H9 (cell line): ENCODE measurements around the gene NENF. TPM values are rescaled to one million over a fixed set of nuclear protein-coding genes. Genes with fewer than 3 reads are reported as not detected.

ENCODE experiments used
- DNase-seq: peaks from one replicate; pipeline ENCODE4 v3.0.0-alpha.2; 2017
- H2AFZ ChIP-seq: one replicate; pipeline ENCODE4 v1.6.1; 2013; ENCODE audit warnings: mild to moderate bottlenecking, low read length, control low read depth, moderate library complexity
- H2AK5ac ChIP-seq: 2 replicates; pipeline ENCODE4 v1.6.1; 2013; ENCODE audit warnings: low read length, control low read depth, mixed read lengths; ENCODE audit not compliant: insufficient read length
- H2BK120ac ChIP-seq: one replicate; pipeline ENCODE4 v1.6.1; 2013; ENCODE audit warnings: low read depth, mild to moderate bottlenecking, low read length, control low read depth, inconsistent platforms; ENCODE audit not compliant: poor library complexity, severe bottlenecking
- H2BK12ac ChIP-seq: 2 replicates; pipeline ENCODE4 v1.6.1; 2013; ENCODE audit warnings: low read length, control low read depth, mixed read lengths, low read depth; ENCODE audit not compliant: insufficient read length
- H2BK15ac ChIP-seq: 2 replicates; pipeline ENCODE4 v1.6.1; 2013; ENCODE audit warnings: low read depth, low read length, control low read depth
- H2BK20ac ChIP-seq: one replicate; pipeline ENCODE4 v1.6.1; 2013; ENCODE audit warnings: low read depth, mild to moderate bottlenecking, low read length, control low read depth, inconsistent platforms; ENCODE audit not compliant: poor library complexity, severe bottlenecking
- H2BK5ac ChIP-seq: 2 replicates; pipeline ENCODE4 v1.6.1; 2013; ENCODE audit warnings: low read length, control low read depth, mixed read lengths; ENCODE audit not compliant: insufficient read length
- H3K14ac ChIP-seq: 2 replicates; pipeline ENCODE4 v1.6.1; 2013; ENCODE audit warnings: low read length, control low read depth; ENCODE audit not compliant: insufficient read depth
- H3K18ac ChIP-seq: 2 replicates; pipeline ENCODE4 v1.6.1; 2013; ENCODE audit warnings: low read depth, mild to moderate bottlenecking, mixed read lengths, low read length, control low read depth; ENCODE audit not compliant: insufficient read length
- H3K23ac ChIP-seq: 2 replicates; pipeline ENCODE4 v1.6.1; 2013; ENCODE audit warnings: low read length, control low read depth, mixed read lengths, low read depth; ENCODE audit not compliant: insufficient read length
- H3K23me2 ChIP-seq: 2 replicates; pipeline ENCODE4 v1.6.1; 2013; ENCODE audit warnings: low read depth, mild to moderate bottlenecking, mixed read lengths, low read length, control low read depth; ENCODE audit not compliant: insufficient read length, poor library complexity, severe bottlenecking
- H3K27ac ChIP-seq: 2 replicates; pipeline ENCODE4 v1.5.1; 2013; ENCODE audit warnings: low read length, control low read depth, mixed read lengths, low read depth; ENCODE audit not compliant: insufficient read length
- H3K27me3 ChIP-seq: 2 replicates; pipeline ENCODE4 v1.6.1; 2013; ENCODE audit warnings: low read length, control low read depth, inconsistent platforms; ENCODE audit not compliant: insufficient read depth
- H3K4ac ChIP-seq: 2 replicates; pipeline ENCODE4 v1.6.1; 2013; ENCODE audit warnings: low read depth, mild to moderate bottlenecking, control low read depth, inconsistent platforms, low read length, moderate library complexity
- H3K4me1 ChIP-seq: 2 replicates; pipeline ENCODE4 v1.6.1; 2013; ENCODE audit warnings: low read length, control low read depth, inconsistent platforms; ENCODE audit not compliant: insufficient read depth
- H3K4me2 ChIP-seq: 2 replicates; pipeline ENCODE4 v1.6.1; 2013; ENCODE audit warnings: low read length, control low read depth, mixed read lengths; ENCODE audit not compliant: insufficient read length, insufficient read depth
- H3K56ac ChIP-seq: 2 replicates; pipeline ENCODE4 v1.6.1; 2013; ENCODE audit warnings: low read depth, mild to moderate bottlenecking, mixed read lengths, low read length, control low read depth; ENCODE audit not compliant: insufficient read length
- H3K79me1 ChIP-seq: 2 replicates; pipeline ENCODE4 v1.6.1; 2013; ENCODE audit warnings: low read depth, mild to moderate bottlenecking, moderate library complexity, low read length, control low read depth, inconsistent platforms; ENCODE audit not compliant: insufficient read depth, poor library complexity, severe bottlenecking
- H3K79me2 ChIP-seq: 2 replicates; pipeline ENCODE4 v1.6.1; 2013; ENCODE audit warnings: low read length, control low read depth, inconsistent platforms; ENCODE audit not compliant: insufficient read depth
- H3K9ac ChIP-seq: 2 replicates; pipeline ENCODE4 v1.6.1; 2013; ENCODE audit warnings: low read length, control low read depth, mixed read lengths; ENCODE audit not compliant: insufficient read length; ENCODE audit errors: extremely low read depth
- H3K9me3 ChIP-seq: one replicate; pipeline ENCODE4 v1.6.1; 2013; ENCODE audit warnings: low read depth, low read length, inconsistent platforms; ENCODE audit not compliant: control insufficient read depth
- H3T11ph ChIP-seq: one replicate; pipeline ENCODE4 v1.6.1; 2013; ENCODE audit warnings: mild to moderate bottlenecking, low read length, control low read depth, inconsistent platforms
- H4K20me1 ChIP-seq: one replicate; pipeline ENCODE4 v1.6.1; 2013; ENCODE audit not compliant: control insufficient read depth, insufficient read length, insufficient read depth
- H4K5ac ChIP-seq: 2 replicates; pipeline ENCODE4 v1.6.1; 2013; ENCODE audit warnings: low read depth, mild to moderate bottlenecking, mixed read lengths, low read length, control low read depth; ENCODE audit not compliant: insufficient read length
- H4K8ac ChIP-seq: replicated peaks from 2 replicates; pipeline ENCODE4 v1.6.1; 2013; ENCODE audit warnings: low read length, control low read depth, mixed read lengths, low read depth; ENCODE audit not compliant: insufficient read length
- H4K91ac ChIP-seq: 2 replicates; pipeline ENCODE4 v1.6.1; 2013; ENCODE audit warnings: low read depth, mild to moderate bottlenecking, moderate library complexity, mixed read lengths, low read length, control low read depth; ENCODE audit not compliant: insufficient read length
- H3K27ac Mint-ChIP-seq, 3 experiments: 2 replicates in 2 of 3; 3 replicates in 1 of 3; pipeline ENCODE4 v1.8.0; 2020 to 2021; ENCODE audit warnings: mixed read lengths in 3 of 3, mild to moderate bottlenecking in 1 of 3, moderate library complexity in 1 of 3
- H3K27me3 Mint-ChIP-seq: 2 replicates; pipeline ENCODE4 v1.8.0; 2021; ENCODE audit warnings: low read depth, mild to moderate bottlenecking, moderate library complexity, mixed read lengths
- H3K36me3 Mint-ChIP-seq, 3 experiments: 2 replicates in 2 of 3; 3 replicates in 1 of 3; pipeline ENCODE4 v1.8.0; 2020 to 2021; ENCODE audit warnings: low read depth in 3 of 3, mixed read lengths in 3 of 3; ENCODE audit not compliant: insufficient read depth in 1 of 3
- H3K4me1 Mint-ChIP-seq, 2 experiments: 2 replicates each; pipeline ENCODE4 v1.8.0; 2020; ENCODE audit warnings: mixed read lengths in 2 of 2
- H3K4me3 Mint-ChIP-seq, 2 experiments: 2 replicates in 1 of 2; 3 replicates in 1 of 2; pipeline ENCODE4 v1.8.0; 2020 to 2021; ENCODE audit warnings: mild to moderate bottlenecking in 2 of 2, mixed read lengths in 2 of 2, moderate library complexity in 1 of 2
- H3K9me3 Mint-ChIP-seq, 2 experiments: 2 replicates in 1 of 2; 3 replicates in 1 of 2; pipeline ENCODE4 v1.8.0; 2020; ENCODE audit warnings: mild to moderate bottlenecking in 2 of 2, mixed read lengths in 2 of 2, moderate library complexity in 1 of 2
- CTCF ChIP-seq: fragments of 200-600 bp; sonication (generic); conservative IDR thresholded peaks from 3 replicates; pipeline ENCODE4 v1.8.0; 2021; ENCODE audit warnings: antibody characterized with exemption, mild to moderate bottlenecking
- WGBS: extraction: QIAGEN DNeasy Blood & Tissue Kit; methylation state at CpG from one replicate; pipeline ENCODE4 v1.1.7; 2013; ENCODE audit warnings: missing lambda C conversion rate, low lambda C conversion rate, mixed read lengths; ENCODE audit not compliant: insufficient read length; ENCODE audit errors: extremely low coverage; 5-methylcytosine and 5-hydroxymethylcytosine counted together
- total RNA-seq: library from RNA; stranded (reverse); gene quantifications from 2 replicates; pipeline ENCODE4 v1.2.1, GENCODE V29; 2021

NENF gene
- total RNA-seq, 1 experiment from 2014 or later, result 28.3 TPM

DNA sequence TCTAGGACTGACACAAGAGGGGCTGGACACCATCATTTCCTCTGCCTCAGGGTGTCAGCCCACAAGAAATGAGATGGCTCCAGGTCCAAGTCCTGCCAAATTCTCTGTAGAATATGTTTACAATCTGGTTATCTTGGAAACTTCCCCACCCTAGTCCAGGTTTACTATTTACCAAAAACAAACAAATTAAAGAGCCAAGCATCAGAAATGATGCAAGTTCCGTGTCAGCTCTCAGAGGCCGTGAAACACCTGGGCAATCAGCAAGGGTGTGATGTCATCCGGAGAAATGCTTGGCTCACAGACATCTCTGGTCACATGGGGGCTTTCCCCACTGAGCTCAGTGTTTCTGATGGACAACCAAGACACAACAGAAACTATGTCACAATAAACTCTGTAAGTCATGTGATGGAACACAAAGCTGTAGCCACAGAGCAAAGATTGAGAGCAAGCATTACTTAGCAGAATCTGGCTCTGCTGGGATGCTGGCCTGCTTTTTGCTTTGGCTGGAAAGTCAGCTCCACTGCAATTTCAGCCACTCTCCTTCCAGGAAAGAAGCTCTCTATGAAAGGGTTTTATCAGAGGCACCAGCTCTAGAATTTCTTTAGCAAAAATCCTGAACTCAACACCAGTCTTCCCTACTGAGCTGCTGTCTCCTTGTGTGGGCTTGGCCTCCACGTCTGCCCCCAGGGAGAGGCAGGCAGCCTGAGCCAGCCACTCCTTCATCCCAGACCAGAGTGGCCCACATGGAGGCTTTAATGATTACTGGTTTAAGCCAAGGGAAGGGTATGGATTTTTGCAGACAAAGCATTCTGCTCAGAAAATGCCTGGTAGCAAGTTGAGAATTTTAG lies 55.9 kb downstream of the NENF start:
- Histone ChIP-seq H3K9ac (no peak overlapping the region), H2BK120ac (no peak overlapping the region), H3K4me1 (no peaks in the 10 kb centered on the region), H3K27ac (no peak overlapping the region), H4K20me1 (no peaks in the 10 kb centered on the region), H3K79me2 (no peaks in the 10 kb centered on the region), H2BK12ac (no peak overlapping the region), H3K23ac (no peak overlapping the region), H3T11ph (no peak overlapping the region), H2BK5ac (no peak overlapping the region), H3K56ac (no peak overlapping the region), H3K18ac (no peak overlapping the region), H3K4ac (no peak overlapping the region), H2BK20ac (no peak overlapping the region), H3K23me2 (no peaks in the 10 kb centered on the region), H3K9me3 (no peaks in the 10 kb centered on the region), H4K8ac (no peak overlapping the region), H4K91ac (no peak overlapping the region), H2AK5ac (no peak overlapping the region), H2AFZ (no peak overlapping the region), H3K27me3 (no peaks in the 10 kb centered on the region), H4K5ac (no peak overlapping the region), H3K4me2 (no peak overlapping the region), H2BK15ac (no peak overlapping the region), H3K79me1 (no peaks in the 10 kb centered on the region), H3K14ac (no peak overlapping the region)
- peaks cover 12 to 29% of the 10 kb centered on the region in 2 experiments for H3K4me1 Mint-ChIP-seq
- peaks cover 4% of the 10 kb centered on the region for H3K27me3 Mint-ChIP-seq
- no peaks in the 10 kb centered on the region for H3K9me3 Mint-ChIP-seq
- H3K27ac Mint-ChIP-seq, result no peak overlapping the region
- H3K4me3 Mint-ChIP-seq, result no peak overlapping the region
- no CpG with 5 or more reads among the region's 4 CpGs for WGBS
- TF ChIP-seq CTCF, result no peak
- no peak for DNase-seq
- no peaks in the 10 kb centered on the region for H3K36me3 Mint-ChIP-seq
